HG03135 (cell line): ENCODE data around the gene NAV2.

ENCODE experiments used
- ATAC-seq: cut with Tn5 transposase; IDR thresholded peaks from one replicate; pipeline ENCODE4 v1.9.1; 2021; ENCODE audit warnings: mild to moderate bottlenecking, moderate library complexity; ENCODE audit not compliant: unreplicated experiment

The NAV2 gene

GRCh38 chr11:19714387-19715363 is 2.0 kb downstream of the NAV2 start:
- ATAC-seq: no peak

- ATAC-seq: no peak
Measured at GRCh38 chr11:19715373-19715772, 2.7 kb downstream of the NAV2 start.

GRCh38 chr11:19718051-19718450 is 5.4 kb downstream of the NAV2 start:
- ATAC-seq: no peak

GRCh38 chr11:19718951-19719350 is 6.3 kb downstream of the NAV2 start:
- no peak for ATAC-seq

- no peak for ATAC-seq
Measured at GRCh38 chr11:19719960-19720359, 7.3 kb downstream of the NAV2 start.

GRCh38 chr11:19721176-19721575 is 8.5 kb downstream of the NAV2 start:
- no peak for ATAC-seq

- no peak for ATAC-seq
Measured at GRCh38 chr11:19722702-19723101, 10.1 kb downstream of the NAV2 start.

GRCh38 chr11:19723572-19724342 is 11.1 kb downstream of the NAV2 start:
- ATAC-seq: no peak

- no peak for ATAC-seq
Measured at GRCh38 chr11:19724765-19725164, 12.1 kb downstream of the NAV2 start.

- no peak for ATAC-seq
Measured at GRCh38 chr11:19725379-19726079, 12.9 kb downstream of the NAV2 start.

- ATAC-seq: no peak
Measured at GRCh38 chr11:19727246-19727645, 14.6 kb downstream of the NAV2 start.

- ATAC-seq: no peak
Measured at GRCh38 chr11:19728436-19728835, 15.8 kb downstream of the NAV2 start.

- ATAC-seq: no peak
Measured at GRCh38 chr11:19729141-19729540, 16.5 kb downstream of the NAV2 start.

- no peak for ATAC-seq
Measured at GRCh38 chr11:19730373-19730772, 17.7 kb downstream of the NAV2 start.

- no peak for ATAC-seq
Measured at GRCh38 chr11:19734171-19734570, 21.5 kb downstream of the NAV2 start.

- no peak for ATAC-seq
Measured at GRCh38 chr11:19735157-19735908, 22.7 kb downstream of the NAV2 start.

GRCh38 chr11:19735909-19736498 is 23.4 kb downstream of the NAV2 start:
- no peak for ATAC-seq

GRCh38 chr11:19736831-19737230 is 24.2 kb downstream of the NAV2 start:
- ATAC-seq: no peak

GRCh38 chr11:19737575-19737974 is 24.9 kb downstream of the NAV2 start:
- no peak for ATAC-seq

- ATAC-seq: no peak
Measured at GRCh38 chr11:19738124-19738523, 25.5 kb downstream of the NAV2 start.
